Fibroblast of gingiva (primary cell): ENCODE data around the gene TIGD3.

Source experiments
- DNase-seq: peaks from one replicate; pipeline ENCODE4 v3.0.0-alpha.2; 2011; ENCODE audit warnings: low read depth

The TIGD3 gene

DNA sequence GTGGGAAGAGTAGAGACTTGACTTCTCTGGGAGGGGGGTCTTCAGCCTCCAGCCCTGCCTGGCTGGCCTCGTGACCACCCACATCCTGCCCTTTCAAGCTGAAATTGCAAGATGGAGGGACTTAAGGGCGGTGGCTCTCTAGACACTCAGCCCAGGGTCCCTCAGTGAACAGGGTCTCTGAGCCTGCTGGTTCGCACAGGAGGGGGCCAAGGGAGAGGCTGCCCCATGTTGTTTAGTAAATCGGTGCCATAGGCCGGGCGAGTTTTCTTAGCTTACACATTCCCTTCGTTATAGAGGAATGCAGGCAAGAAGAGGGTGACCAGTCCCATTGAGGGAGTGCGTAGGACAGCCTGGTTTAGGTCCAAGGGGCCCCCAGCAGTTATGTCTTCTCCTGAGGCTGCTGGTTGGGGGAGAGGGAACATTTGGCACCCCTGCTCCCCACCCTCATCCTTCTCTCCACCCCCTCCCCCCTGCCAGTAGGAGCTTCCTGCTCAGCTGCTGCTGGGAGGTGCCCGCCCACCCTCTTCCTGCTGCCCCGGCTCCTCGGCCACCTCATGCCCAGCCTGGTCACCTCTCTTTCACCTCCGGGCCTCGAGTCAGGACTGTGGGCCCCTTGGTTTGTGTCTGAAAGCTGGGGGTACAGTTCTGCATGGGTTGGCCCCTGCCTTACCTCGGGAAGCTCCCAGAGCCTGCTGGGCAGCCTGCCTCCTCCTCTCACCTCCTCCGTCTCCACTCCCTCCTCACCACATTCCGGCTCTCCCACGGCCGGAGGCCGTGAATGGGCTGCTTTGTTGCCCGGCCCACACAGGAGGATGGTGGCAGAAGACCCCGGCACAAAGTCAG is 35.8 kb downstream of the TIGD3 start:
- DNase-seq, result no peak

DNA sequence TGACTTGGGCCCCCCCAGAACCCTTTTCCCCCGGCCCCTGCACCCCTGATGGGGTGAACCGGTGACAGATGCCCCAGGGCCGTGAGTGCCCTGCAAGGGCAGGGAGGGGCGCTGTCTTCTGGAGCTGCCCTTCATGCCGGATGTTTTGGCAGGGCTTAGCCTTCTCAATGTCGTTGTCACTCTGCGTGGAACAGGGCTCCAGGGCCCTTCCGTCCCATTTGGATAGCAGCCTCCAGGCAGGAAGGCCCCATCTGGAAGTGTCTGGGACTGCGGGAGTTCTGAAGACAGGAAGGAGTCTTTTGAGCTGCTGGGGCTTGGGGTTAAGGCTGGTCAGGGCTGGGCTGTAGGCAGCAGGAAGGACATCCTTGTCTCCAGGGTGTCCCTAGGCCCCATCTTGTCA is 36.4 kb downstream of the TIGD3 start:
- DNase-seq, result peak; percentile 38

DNA sequence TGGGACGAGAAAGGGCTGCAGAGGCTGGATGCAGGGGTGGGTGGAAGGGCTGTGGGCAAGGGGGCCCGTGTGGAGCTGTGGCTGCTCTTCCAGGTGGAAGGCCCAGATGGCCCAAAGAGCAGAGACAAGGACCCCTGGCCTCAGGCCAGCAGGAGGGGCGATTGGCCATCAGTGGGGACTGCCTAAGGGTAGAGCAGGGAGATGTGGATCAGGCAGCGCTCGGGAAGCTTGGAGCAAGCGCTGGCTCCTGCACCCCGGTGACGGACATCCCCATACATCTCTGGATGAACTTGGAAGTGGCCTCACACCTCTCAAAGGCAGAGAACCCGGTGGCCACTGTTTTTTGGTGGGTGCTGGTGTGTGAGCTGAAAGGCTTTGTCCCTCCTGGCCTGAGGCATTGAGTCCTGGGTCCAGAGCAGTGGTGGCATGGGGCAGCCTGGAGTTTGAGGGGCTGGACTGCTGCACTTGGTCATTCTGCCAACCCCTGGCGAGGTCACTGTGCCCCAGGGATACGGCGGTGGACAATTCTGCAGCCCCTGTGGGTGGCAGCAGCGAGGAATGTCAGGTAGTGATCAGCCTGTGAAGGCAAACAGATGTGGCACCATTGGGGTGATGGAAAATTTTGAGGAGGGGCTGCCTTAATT is 37.8 kb downstream of the TIGD3 start:
- no peak for DNase-seq

GRCh38 chr11:65392899-65393298 is 38.3 kb downstream of the TIGD3 start:
- DNase-seq, result no peak

GRCh38 chr11:65393513-65394079 is 39.0 kb downstream of the TIGD3 start:
- DNase-seq, result no peak

DNA sequence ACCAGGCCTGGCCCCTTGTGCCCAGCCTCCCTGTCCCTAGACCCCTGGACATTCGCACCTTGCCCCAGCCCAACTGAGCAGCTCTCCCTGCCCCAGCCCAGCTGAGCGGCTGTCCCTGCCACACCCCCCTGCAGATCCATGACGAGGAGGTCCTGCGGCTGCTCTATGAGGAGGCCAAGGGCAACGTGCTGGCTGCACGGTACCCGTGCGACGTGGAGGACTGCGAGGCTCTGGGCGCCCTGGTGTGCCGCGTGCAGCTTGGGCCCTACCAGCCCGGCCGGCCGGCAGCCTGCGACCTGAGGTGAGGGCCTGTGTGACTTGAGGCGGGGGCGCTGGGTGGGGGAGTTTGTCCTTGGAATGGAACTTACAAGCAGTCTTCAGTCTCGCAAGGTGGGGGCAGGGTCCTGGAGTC is 39.6 kb downstream of the TIGD3 start:
- no peak for DNase-seq

DNA sequence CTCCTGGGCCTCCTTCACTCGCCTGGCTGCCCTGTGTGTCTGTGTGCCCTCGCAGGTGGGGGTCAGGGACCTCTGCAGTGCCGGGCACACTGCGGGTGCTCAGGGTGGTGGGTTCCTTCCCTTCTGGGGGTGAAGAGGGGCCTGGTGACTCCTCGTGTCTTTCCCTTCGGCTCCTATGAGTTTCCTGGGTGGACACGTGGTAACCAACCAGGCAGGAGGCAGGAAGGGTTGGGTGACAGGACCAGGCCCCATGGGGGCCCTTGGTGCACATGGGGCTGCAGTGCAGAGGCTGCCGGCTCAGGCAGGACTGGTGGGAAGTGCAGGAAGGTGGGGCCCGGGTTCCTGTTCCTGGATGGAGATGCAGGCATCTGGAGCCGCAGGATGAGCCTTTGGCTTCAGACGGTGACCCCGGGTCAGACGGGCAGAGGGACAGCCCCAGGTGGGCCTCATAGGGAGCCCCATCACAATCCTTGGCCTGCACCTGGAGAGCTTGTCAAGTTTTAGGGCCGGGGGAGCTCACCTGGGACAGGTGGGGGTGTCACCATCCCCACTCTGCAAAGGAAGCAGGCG is 41.5 kb downstream of the TIGD3 start:
- DNase-seq, result no peak

GRCh38 chr11:65396769-65397745 is 42.5 kb downstream of the TIGD3 start:
- no peak for DNase-seq

DNA sequence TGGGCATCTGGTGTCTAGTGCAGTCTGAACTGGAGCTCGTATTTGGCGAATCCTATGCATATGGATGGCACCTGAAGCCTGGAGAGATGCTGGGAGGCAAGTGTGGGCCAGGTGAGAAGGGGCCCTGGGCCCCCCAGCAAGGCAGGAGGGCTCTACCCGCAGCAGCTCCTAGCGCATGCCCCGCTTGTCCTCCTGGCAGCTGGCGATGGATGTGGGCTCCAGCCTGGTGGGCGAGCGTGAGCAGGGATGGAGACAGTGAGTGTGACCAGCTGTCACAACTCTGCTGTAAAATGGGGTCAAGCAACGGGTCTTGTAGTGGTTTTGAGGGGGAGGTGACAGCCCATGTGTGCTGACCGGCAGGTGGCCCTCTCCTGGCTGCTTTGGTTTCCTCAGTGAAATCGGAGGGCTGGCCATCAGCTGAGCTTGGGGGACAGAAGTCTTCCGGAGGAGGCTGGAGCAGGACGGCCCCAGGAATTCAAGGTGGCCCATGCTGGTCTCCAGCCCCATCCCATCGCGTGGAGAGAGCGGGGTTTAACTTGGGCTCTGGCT is 43.9 kb downstream of the TIGD3 start:
- DNase-seq, result no peak

- no peak for DNase-seq
Observed at GRCh38 chr11:65399249-65399648, 44.7 kb downstream of the TIGD3 start.

DNA sequence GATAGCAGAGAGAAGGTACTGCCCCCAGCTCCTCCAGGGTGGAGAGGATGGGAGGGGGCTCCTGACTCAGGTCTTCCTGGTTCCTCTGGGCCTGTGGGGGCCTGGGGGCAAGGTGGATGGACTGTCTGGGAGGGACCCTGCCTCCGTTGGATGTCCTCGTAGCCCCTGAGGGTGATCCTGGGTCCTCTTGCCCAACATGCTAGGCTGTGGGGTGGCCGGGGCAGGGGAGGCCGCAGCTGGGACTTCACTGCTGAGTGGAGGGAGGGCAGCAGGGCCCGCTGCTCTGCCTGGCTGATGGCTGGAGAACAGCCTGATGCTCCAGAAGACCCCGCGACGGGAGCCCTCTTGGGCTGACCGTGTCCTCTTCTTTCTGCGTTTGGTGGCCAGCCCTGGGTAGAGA is 45.3 kb downstream of the TIGD3 start:
- no peak for DNase-seq

DNA sequence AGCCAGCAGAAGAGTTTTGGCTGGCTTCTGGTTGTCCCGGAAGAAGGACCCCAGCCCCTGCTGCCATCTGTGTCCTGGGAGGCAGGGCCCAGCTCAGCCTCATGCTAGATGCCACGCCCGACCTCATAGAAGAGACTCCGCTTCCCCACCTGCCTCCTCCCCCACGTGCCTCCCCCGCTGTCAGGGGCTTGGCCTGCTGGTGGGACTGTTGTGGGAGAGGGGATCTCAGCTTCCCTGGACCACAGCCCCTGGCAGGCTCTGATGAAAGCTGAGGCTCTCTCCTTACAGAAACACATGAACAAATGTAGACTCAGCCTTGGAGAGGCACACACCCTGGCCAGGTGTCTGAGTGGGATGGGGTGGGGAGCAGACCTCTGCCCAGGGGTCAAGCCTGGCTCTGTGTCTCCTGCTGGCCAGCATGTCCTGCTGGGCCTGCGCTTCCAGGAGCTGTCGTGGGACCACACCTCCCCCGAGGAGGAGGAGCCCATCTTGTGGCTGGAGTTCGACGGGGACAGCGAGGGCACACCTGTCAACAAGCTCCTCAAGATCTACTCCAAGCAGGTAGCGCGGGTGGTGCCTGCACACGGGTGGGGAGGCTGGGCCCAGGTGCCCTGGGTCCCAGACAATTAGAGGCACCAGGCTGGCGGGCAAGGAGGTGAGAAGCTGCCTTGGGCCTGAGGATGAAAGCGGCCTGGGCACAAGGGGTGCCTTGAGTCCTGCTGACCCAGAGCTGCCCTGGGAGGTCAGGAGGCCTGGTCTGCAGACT is 45.9 kb downstream of the TIGD3 start:
- no peak for DNase-seq

DNA sequence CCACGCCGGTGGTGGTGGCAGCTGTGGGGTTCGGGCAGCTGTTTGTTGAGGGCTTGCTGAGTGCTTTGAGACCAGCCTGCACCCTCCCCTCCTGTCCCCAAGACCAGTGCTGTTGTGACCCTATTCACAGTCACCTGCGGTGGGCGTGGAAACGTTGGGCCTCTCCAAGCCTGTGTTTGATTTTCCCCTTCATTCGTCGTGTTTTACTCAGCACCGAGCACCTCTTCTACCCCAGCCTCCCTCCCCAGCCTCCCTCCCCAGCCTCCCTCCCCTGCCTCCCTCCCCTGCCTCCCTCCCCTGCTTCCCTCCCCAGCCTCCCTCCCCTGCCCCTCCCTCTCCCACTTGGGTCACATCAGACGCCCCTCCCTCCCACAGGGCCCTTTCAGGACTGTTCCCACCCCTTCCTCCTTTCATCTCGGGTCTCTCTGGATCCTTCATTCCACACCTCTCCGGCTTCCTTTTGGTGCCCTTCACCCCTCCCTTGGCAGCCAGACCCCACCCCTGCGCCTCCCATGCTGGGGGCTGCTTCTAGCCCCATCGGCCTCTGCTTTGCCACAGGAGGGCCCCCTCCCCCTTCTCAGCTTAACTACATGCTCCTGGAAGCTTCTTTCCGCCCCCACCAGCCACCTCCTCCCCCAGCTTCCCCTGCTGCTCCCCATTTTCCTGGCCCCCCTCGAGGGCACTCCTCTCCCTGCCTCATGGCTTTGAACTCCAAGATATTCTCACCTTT is 46.7 kb downstream of the TIGD3 start:
- no peak for DNase-seq

DNA sequence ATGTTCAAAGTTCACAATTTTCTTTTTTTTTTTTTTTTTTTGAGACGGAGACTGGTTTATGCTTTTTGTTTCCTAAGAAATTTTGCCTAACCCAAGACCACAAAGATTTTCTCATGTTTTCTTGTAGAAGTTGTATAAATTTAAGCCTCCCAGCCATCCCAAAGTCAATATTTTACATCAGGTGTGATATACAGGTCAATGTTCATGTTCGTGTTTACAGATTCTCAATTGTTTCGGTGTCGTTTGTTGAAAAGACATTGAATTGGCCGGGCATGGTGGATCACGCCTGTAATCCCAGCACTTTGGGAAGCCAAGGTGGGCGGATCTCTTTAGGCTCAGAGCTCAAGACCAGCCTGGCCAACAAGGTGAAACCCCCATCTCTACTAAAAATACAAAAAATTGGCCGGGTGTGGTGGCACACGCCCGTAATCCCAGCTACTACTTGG is 47.3 kb downstream of the TIGD3 start:
- DNase-seq, result no peak

DNA sequence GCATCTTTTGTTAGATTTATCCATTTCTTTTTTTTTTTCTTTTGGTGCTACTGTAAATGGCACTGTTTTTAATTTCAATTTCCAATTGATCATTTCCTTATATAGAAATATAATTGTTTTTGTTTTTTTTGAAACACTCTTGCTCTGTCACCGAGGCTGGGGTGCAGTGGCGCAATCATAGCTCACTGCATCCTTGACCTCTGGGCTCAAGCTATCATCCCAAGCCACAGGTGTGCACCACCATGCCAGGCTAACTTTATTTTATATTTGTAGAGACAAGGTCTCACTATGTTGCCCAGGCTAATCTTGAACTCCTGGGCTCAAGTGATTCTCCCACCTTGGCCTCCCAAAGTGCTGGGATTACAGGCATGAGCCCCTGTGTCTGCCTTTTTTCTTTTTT is 48.2 kb downstream of the TIGD3 start:
- no peak for DNase-seq

DNA sequence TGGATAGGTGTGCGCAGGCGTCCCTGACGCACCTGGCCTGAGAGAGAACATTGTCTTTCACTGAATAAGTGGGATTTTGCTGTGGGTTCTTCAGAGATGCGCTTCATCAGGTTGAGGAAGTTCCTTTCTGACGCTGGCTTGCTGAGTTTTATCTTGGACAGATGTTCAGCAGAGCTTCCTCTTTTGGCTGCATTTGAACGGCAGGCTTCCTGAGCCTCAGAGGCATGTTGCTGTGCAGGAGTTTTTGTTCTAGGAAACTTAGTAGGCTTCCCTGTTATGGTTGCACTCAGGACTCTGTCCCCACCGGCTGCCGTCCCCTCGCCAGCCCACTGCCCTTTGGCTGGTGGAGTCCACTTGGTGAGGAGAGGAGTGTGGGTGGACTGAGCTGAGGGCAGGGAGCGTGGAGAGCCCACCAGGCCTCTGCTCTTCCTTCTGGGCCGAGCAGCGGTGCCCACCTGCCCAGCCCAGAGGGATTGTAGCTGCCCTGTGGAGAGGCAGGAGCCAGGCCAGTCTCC is 49.1 kb downstream of the TIGD3 start:
- no peak for DNase-seq

- DNase-seq, result no peak
Observed at GRCh38 chr11:65404210-65404609, 49.7 kb downstream of the TIGD3 start.

DNA sequence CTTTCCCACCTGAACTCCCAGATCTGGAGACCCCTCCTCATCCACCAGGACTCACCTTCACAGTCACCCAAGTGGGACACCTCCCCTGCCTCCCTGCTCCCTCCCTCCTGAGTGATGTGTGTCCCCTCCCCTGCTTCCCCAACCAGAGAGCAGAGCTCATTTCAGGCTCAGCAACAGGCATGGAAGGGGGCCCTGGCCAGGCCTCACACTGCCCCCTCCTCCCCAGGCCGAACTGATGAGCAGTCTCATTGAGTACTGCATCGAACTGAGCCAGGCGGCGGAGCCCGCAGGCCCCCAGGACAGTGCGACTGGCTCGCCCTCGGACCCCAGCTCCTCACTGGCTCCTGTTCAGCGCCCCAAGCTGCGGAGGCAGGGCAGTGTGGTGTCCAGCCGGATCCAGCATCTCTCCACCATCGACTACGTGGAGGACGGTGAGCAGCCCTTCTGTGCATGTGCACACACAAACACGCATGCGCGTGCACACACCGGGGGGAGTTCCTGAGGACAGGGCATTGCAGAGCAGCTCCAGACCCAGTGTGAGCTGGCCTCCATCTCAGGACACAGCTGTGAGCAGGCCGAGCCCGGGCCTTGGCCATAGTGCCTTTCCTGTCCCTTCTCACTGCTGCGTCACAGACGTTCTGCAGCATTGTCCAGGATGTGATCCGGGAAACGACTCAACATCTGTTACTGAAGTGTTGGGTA is 50.2 kb downstream of the TIGD3 start:
- DNase-seq, result no peak
